HFFc6 (cell line): ENCODE data around the gene PCNX3. TPM values are rescaled to one million over a fixed set of nuclear protein-coding genes. Genes with fewer than 3 reads are reported as not detected.

Source experiments
- DNase-seq: peaks from one replicate; pipeline ENCODE4 v3.0.0-alpha.2; 2018
- H3K27ac Mint-ChIP-seq: 2 replicates; pipeline ENCODE4 v1.8.0; 2020; ENCODE audit warnings: mild to moderate bottlenecking, mixed read lengths
- H3K27me3 Mint-ChIP-seq: 2 replicates; pipeline ENCODE4 v1.8.0; 2021; ENCODE audit warnings: mild to moderate bottlenecking, moderate library complexity, mixed read lengths; ENCODE audit not compliant: insufficient read depth
- H3K36me3 Mint-ChIP-seq: 2 replicates; pipeline ENCODE4 v1.8.0; 2021; ENCODE audit warnings: low read depth, mixed read lengths
- H3K4me1 Mint-ChIP-seq: 2 replicates; pipeline ENCODE4 v1.8.0; 2020; ENCODE audit warnings: low read depth, mixed read lengths
- H3K4me3 Mint-ChIP-seq: 2 replicates; pipeline ENCODE4 v1.8.0; 2020; ENCODE audit warnings: mild to moderate bottlenecking, moderate library complexity, mixed read lengths
- H3K9me3 Mint-ChIP-seq: 2 replicates; pipeline ENCODE4 v1.8.0; 2020; ENCODE audit warnings: mild to moderate bottlenecking, mixed read lengths
- total RNA-seq, 6 experiments: library from RNA; stranded (reverse); fragmentation: NEBNext Ultra II Directional; extraction: Animal tissue kit (Norgen Biotek cat#: 25700); gene quantifications; 2 replicates in 1 of 6; 3 replicates in 5 of 6; pipeline ENCODE4 v1.2.3, GENCODE V29; 2021
- TF ChIP-seq, protein P1 (sequence below): fragments of 200-600 bp; sonication (generic); IDR thresholded peaks from 2 replicates; pipeline ENCODE4 v1.5.0; 2021; ENCODE audit warnings: antibody characterized with exemption, mild to moderate bottlenecking

The PCNX3 gene
- total RNA-seq, 6 experiments from 2014 or later: 51.5 to 66.7 (median 57.3) TPM

DNA sequence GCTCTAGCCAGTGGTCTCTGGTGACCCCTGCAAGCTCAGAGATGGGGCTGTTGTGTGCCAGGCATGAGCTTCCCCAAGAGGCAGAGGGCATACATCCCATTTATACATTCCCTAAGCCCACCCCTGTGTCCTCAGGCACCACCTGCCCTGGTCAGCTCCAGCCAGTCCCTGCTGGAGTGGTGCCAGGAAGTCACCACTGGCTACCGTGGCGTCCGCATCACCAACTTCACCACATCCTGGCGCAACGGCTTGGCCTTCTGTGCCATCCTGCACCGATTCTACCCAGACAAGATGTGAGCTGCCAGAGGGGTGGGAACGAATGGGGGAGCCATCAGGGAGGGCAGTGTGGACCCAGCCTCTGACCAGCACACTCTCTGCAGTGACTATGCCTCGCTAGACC lies 31.5 kb upstream of the PCNX3 start:
- TF ChIP-seq, protein P1, sequence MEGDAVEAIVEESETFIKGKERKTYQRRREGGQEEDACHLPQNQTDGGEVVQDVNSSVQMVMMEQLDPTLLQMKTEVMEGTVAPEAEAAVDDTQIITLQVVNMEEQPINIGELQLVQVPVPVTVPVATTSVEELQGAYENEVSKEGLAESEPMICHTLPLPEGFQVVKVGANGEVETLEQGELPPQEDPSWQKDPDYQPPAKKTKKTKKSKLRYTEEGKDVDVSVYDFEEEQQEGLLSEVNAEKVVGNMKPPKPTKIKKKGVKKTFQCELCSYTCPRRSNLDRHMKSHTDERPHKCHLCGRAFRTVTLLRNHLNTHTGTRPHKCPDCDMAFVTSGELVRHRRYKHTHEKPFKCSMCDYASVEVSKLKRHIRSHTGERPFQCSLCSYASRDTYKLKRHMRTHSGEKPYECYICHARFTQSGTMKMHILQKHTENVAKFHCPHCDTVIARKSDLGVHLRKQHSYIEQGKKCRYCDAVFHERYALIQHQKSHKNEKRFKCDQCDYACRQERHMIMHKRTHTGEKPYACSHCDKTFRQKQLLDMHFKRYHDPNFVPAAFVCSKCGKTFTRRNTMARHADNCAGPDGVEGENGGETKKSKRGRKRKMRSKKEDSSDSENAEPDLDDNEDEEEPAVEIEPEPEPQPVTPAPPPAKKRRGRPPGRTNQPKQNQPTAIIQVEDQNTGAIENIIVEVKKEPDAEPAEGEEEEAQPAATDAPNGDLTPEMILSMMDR: no peak
- no peak for DNase-seq
- Mint-ChIP-seq H3K36me3 (peaks cover 16% of the 10 kb centered on the region), H3K4me3 (no peak overlapping the region), H3K9me3 (no peaks in the 10 kb centered on the region), H3K4me1 (peaks cover 29% of the 10 kb centered on the region), H3K27ac (no peak overlapping the region), H3K27me3 (no peaks in the 10 kb centered on the region; the same call in 1 of the 2 replicates)

DNA sequence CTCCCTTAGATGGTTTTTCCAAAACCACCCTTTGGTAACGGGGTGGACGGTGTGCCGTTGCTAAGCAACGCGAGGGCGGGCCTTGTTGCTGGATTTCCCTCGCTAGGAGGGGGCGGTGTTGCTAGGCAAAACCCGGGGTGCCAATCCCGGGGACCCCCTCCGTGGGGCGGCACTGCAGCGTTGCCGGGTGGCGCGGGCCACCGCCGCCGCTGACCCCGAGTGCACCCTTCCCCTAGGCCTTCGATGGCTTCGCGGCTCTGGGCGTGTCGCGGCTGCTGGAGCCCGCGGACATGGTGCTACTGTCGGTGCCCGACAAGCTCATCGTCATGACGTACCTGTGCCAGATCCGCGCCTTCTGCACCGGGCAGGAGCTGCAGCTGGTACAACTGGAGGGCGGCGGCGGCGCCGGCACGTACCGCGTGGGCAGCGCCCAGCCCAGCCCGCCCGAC lies 30.8 kb upstream of the PCNX3 start:
- peaks cover 29% of the 10 kb centered on the region for H3K4me1 Mint-ChIP-seq
- TF ChIP-seq, protein P1: no peak
- H3K27me3 Mint-ChIP-seq: no peaks in the 10 kb centered on the region; the same call in 1 of the 2 replicates
- H3K9me3 Mint-ChIP-seq: no peaks in the 10 kb centered on the region
- peaks cover 15% of the 10 kb centered on the region for H3K36me3 Mint-ChIP-seq
- no peak overlapping the region for H3K27ac Mint-ChIP-seq
- no peak overlapping the region for H3K4me3 Mint-ChIP-seq
- DNase-seq: no peak

DNA sequence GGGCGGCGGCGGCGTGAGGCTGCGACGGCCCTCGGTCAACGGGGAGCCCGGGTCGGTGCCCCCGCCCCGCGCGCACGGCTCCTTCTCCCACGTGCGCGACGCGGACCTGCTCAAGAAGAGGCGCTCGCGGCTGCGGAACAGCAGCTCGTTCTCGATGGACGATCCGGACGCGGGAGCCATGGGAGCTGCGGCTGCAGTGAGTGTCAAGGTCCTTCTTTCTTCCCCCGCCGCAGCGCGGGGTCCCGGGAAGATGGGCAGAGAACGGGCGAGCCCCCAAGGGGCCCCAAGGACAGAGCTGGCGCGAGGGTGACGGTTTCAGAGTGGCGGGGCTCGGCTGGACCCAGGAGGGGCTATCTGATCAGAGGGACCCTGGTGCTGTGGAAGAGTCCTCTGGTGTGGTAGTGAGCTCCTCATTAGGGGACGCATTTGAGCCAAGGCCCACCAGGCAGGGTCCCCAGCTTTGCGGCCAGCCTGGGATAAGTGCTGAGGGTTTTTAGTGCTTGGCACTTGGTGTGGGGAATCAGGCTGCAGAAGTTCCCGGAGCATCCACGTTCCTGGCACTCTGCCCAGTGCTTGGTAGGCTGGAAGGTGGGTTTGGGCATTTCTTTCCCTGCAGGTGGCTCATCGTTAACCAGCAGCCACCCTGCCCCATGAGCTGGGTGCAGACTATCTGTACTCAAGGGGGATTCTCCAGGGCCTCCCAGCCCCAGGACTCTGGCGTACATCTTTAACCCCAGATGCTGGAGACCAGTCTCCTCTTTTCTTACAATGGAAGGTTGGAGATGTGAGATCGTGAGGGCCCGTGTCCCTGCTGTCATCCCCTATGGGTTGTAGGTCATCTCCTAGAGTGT lies 30.0 kb upstream of the PCNX3 start:
- H3K36me3 Mint-ChIP-seq: peaks cover 14% of the 10 kb centered on the region
- DNase-seq: no peak
- no peak overlapping the region for H3K4me3 Mint-ChIP-seq
- H3K4me1 Mint-ChIP-seq: peaks cover 29% of the 10 kb centered on the region
- no peaks in the 10 kb centered on the region for H3K9me3 Mint-ChIP-seq
- no peaks in the 10 kb centered on the region; the same call in 1 of the 2 replicates for H3K27me3 Mint-ChIP-seq
- H3K27ac Mint-ChIP-seq: peak overlapping the region; percentile 66; the same call in 1 of the 2 replicates
- TF ChIP-seq, protein P1: no peak

DNA sequence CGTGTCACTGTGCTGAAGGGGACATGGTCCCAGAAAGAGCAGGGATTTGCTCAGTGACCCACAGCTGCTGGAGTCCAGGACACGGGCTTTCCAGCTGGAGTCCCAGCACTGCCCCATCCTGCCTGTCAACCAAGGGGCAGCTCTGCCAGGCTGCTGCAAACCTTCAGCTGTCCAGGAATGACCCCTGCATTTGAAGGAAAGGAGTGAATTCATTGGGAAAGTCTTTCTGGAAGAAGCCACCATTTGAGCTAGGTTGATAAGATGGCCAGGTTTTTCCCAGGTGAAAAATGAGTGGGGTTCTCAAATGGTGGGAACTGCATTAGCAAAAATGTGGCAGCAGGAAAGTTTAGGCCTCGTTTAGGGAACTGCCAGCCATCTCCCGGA lies 29.3 kb upstream of the PCNX3 start:
- Mint-ChIP-seq H3K27ac (peak overlapping the region; percentile 66), H3K4me3 (no peak overlapping the region)

DNA sequence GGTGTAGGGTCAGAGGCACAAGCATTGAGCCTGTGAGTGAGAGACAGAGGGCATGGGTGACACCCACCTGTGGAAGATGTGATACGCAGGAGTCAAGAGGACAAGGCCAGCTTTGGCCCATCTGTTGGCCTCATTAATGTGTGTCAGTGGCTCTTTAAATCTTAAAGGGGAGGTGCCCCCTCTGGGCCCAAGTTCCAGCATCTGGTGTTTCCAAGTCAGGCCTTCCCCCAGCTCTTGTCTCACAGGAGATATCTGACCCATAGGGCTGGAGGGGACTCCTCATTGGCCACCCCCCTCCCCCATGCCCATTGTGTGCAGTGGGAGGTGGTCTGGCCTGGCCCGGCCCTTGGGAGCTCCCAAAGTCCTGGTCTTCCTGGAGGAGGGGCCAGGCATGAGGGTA lies 28.9 kb upstream of the PCNX3 start:
- no peak overlapping the region; the same call in 1 of the 2 replicates for H3K4me3 Mint-ChIP-seq
- H3K4me1 Mint-ChIP-seq: peaks cover 29% of the 10 kb centered on the region
- H3K27me3 Mint-ChIP-seq: no peaks in the 10 kb centered on the region; the same call in 1 of the 2 replicates
- H3K9me3 Mint-ChIP-seq: no peaks in the 10 kb centered on the region
- DNase-seq: no peak
- peak overlapping the region; percentile 66 for H3K27ac Mint-ChIP-seq
- TF ChIP-seq, protein P1: no peak
- H3K36me3 Mint-ChIP-seq: peaks cover 13% of the 10 kb centered on the region

More for the DNA sequence above, 29.3 kb upstream of the PCNX3 start:
- H3K36me3 Mint-ChIP-seq: peaks cover 15% of the 10 kb centered on the region
- no peak for DNase-seq
- H3K9me3 Mint-ChIP-seq: no peaks in the 10 kb centered on the region
- H3K27me3 Mint-ChIP-seq: no peaks in the 10 kb centered on the region; the same call in 1 of the 2 replicates
- TF ChIP-seq, protein P1: no peak
- H3K4me1 Mint-ChIP-seq: peaks cover 29% of the 10 kb centered on the region
